GM18951 (cell line): ENCODE results near the gene PAQR4.

Experiments used
- POLR2A ChIP-seq: IDR thresholded peaks from 4 replicates; pipeline ENCODE4 v1.6.1; 2011; ENCODE audit warnings: mild to moderate bottlenecking; ENCODE audit not compliant: insufficient read length, insufficient read depth; ENCODE audit errors: extremely low read depth
- in situ Hi-C: fragments of 300-500 bp; cut with MboI; formaldehyde crosslinking; loops from one replicate; pipeline ENCODE4 v1.12.0; 2022; ENCODE audit warnings: low sequenced_read_pairs, mixed read lengths, inconsistent platforms; ENCODE audit not compliant: unreplicated experiment

PAQR4 gene

GRCh38 chr16:2952679-2953078 lies 16.5 kb upstream of the PAQR4 start:
- in situ Hi-C loops: no loop called here
- no peak for TF ChIP-seq POLR2A

- TF ChIP-seq POLR2A: no peak
- in situ Hi-C loops: no loop called here
Measured at GRCh38 chr16:2953706-2954627, 15.2 kb upstream of the PAQR4 start.

- no peak for TF ChIP-seq POLR2A
- in situ Hi-C loops: no loop called here
Measured at GRCh38 chr16:2954656-2955381, 14.3 kb upstream of the PAQR4 start.

- in situ Hi-C loops: no loop called here
- TF ChIP-seq POLR2A: no peak
Measured at GRCh38 chr16:2955438-2955778, 13.7 kb upstream of the PAQR4 start.

GRCh38 chr16:2955779-2956578 lies 13.2 kb upstream of the PAQR4 start:
- in situ Hi-C loops: no loop called here
- no peak for TF ChIP-seq POLR2A

GRCh38 chr16:2956579-2956956 lies 12.6 kb upstream of the PAQR4 start:
- in situ Hi-C loops: no loop called here
- TF ChIP-seq POLR2A: no peak

GRCh38 chr16:2959206-2959605 lies 9.9 kb upstream of the PAQR4 start:
- in situ Hi-C loops: no loop called here
- no peak for TF ChIP-seq POLR2A

GRCh38 chr16:2960183-2961010 lies 8.8 kb upstream of the PAQR4 start:
- no peak for TF ChIP-seq POLR2A
- in situ Hi-C loops: no loop called here

GRCh38 chr16:2962334-2963073 lies 6.6 kb upstream of the PAQR4 start:
- in situ Hi-C loops: no loop called here
- no peak for TF ChIP-seq POLR2A

GRCh38 chr16:2963074-2963722 lies 6.0 kb upstream of the PAQR4 start:
- peak; percentile 17 for TF ChIP-seq POLR2A
- in situ Hi-C loops: no loop called here

- peak; percentile 34 for TF ChIP-seq POLR2A
- in situ Hi-C loops: no loop called here
Measured at GRCh38 chr16:2963723-2964474, 5.2 kb upstream of the PAQR4 start, which contains the start of gene KREMEN2. Gene KREMEN2, plus strand, starts transcription at chr16:2964275. Its CDS starts 246 bp downstream, at chr16:2964521.
